GM18508 (cell line): ENCODE results near the gene MEIOC.
"Not testable (repeated sequence)": the region's sequence is repeated elsewhere in the genome, so short reads cannot be mapped to it uniquely, and the experiment has no call there.

Experiments
- ATAC-seq: cut with Tn5 transposase; IDR thresholded peaks from one replicate; pipeline ENCODE4 v1.9.1; 2021; ENCODE audit warnings: moderate number of reproducible peaks; ENCODE audit not compliant: insufficient read depth, unreplicated experiment

The MEIOC gene

GRCh38 chr17:44700288-44700687 is 44.0 kb downstream of the MEIOC start:
- not testable (repeated sequence) for ATAC-seq

DNA sequence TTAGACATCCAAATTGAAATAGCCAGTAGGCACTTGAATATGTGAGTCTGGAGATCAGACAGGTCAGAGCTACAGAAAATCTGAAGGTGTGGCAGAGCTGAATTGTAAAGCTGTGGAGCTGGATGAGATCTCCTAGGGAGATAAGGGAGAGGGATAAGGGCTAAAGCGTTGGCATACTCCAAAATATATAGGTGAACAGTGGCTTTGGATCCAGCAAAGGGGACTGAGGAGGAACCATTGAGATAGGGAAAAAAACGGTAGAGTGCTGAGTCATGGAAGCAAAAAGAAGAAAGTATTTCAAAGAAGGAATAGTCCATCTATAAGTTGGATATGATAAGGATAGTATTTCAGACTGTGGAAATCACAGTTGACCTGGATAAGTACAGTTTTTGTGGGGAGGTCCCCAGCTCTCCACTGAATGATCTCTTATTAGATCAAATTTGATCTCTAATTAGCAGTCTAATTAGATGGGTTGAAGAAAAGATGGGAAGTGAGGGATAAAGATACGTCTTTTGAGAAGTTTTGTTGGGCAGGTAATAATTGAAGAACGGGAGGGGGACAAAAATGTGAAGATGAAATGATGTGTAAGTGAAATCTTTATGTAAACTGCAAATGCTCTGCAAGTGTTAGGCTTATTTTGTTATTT is 51.6 kb downstream of the MEIOC start:
- ATAC-seq, result no peak

DNA sequence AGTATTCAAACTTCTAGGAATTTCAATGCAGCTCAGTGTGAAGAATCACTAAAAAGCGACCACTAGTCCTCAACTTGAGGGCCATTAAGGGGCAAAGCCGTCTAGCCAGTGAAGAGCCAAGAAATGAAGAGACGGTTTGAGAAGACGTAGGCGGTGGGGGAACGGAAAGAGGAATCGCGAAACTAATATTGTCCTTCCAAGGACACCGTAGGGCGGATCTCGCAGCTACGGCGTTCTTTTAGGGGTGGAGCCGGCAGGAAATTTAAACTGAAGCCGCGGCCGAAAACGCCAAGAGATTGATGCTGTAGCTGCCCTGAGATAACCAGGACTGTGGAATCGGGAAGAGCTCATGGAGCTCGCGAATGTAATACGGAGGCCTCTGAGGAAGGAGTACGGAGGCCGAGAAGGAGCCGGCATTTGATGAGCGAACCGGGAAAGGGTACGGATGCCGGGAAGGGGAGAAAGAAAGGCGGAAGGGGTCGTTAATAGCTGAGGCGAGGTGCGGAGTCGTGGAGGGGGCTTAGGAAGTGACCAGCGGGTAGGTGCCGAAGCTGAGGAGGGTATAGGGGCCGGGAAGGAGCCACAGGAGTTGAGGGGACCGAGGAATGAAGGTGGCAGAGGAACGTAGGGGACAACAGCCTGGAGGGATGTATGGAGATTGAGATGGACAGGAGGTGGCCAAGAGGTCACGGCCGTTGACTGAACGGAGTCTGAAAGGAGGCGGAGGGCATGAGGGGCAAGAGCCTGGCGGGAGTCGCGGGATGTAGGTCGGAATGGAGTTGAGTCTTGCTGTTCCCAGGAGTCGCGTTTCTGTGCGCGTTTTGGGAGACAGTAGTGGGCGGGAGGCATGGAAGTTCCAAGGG is 52.4 kb downstream of the MEIOC start, which contains the start of gene DBF4B:
TSS of gene DBF4B (plus strand) at position 265 of the 863 bp plus-strand sequence. CDS start at position 421, 156 bp downstream.
- ATAC-seq, result no peak

GRCh38 chr17:44719444-44719843 is 63.2 kb downstream of the MEIOC start:
- ATAC-seq, result no peak

DNA sequence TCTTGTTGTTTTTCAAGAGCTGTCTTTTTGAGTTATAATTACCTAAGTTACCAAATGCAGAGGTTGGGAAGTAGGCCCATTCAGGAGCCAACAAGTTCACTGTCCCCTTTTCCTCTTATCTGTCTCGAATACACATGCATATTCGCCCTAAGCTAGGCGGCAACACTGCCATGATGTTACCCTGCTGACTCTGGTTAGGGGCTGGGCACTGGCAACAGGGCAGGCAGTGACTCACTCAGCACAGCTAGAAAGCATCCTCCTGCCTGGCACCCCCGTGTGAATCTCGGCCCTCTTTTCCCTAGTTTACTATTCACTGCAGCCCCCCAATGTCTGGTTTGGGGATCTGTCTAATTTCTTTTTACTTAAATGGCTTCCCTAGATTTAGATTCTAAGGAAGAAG is 66.0 kb downstream of the MEIOC start:
- no peak for ATAC-seq
